Endodermal cell (in vitro differentiated cells): Measurements from ENCODE around the gene DHRS4. TPM values are rescaled to one million over a fixed set of nuclear protein-coding genes. Genes with fewer than 3 reads are reported as not detected.
"Not testable (repeated sequence)": the region's sequence is repeated elsewhere in the genome, so short reads cannot be mapped to it uniquely, and the experiment has no call there.

Source experiments
- DNase-seq: peaks from one replicate; pipeline ENCODE4 v3.0.0-alpha.2; 2017
- H3K27ac ChIP-seq: 2 replicates; pipeline ENCODE4 v1.5.1; 2013; ENCODE audit warnings: mild to moderate bottlenecking, low read depth, low read length, moderate library complexity
- H3K27me3 ChIP-seq: 2 replicates; pipeline ENCODE4 v1.6.1; 2013; ENCODE audit warnings: mild to moderate bottlenecking, low read length, moderate library complexity; ENCODE audit not compliant: insufficient read depth, control insufficient read depth, poor library complexity, severe bottlenecking
- H3K36me3 ChIP-seq: 2 replicates; pipeline ENCODE4 v1.7.0; 2013; ENCODE audit warnings: mild to moderate bottlenecking, low read length, moderate library complexity; ENCODE audit not compliant: control insufficient read depth, insufficient read depth
- H3K4me1 ChIP-seq: one replicate; pipeline ENCODE4 v1.7.0; 2013; ENCODE audit warnings: low read length; ENCODE audit not compliant: control insufficient read depth, insufficient read depth
- H3K4me3 ChIP-seq: 2 replicates; pipeline ENCODE4 v1.5.1; 2013; ENCODE audit warnings: mild to moderate bottlenecking, low read length, moderate library complexity
- H3K9ac ChIP-seq: 2 replicates; pipeline ENCODE4 v1.6.1; 2013; ENCODE audit warnings: mild to moderate bottlenecking, low read length, moderate library complexity; ENCODE audit not compliant: poor library complexity, severe bottlenecking; ENCODE audit errors: extremely low read depth
- H3K9me3 ChIP-seq: 2 replicates; pipeline ENCODE4 v1.6.1; 2013; ENCODE audit warnings: mild to moderate bottlenecking, low read length, moderate library complexity; ENCODE audit not compliant: control insufficient read depth
- H3K27ac Mint-ChIP-seq: 2 replicates; pipeline ENCODE4 v1.8.0; 2020; ENCODE audit warnings: mixed read lengths
- H3K27me3 Mint-ChIP-seq: 2 replicates; pipeline ENCODE4 v1.8.0; 2021; ENCODE audit warnings: mild to moderate bottlenecking, mixed read lengths; ENCODE audit not compliant: insufficient read depth
- H3K36me3 Mint-ChIP-seq: 2 replicates; pipeline ENCODE4 v1.8.0; 2020; ENCODE audit warnings: low read depth, mixed read lengths
- H3K4me1 Mint-ChIP-seq: 2 replicates; pipeline ENCODE4 v1.8.0; 2020; ENCODE audit warnings: mixed read lengths
- H3K4me3 Mint-ChIP-seq: 2 replicates; pipeline ENCODE4 v1.8.0; 2020; ENCODE audit warnings: mild to moderate bottlenecking, moderate library complexity, mixed read lengths
- H3K9me3 Mint-ChIP-seq: 2 replicates; pipeline ENCODE4 v1.8.0; 2020; ENCODE audit warnings: mild to moderate bottlenecking, mixed read lengths
- WGBS, 2 experiments: methylation state at CpG; one replicate each; pipeline versions ENCODE4 v1.1.5 to v1.1.7; 2013; ENCODE audit warnings: missing lambda C conversion rate in 2 of 2, mixed read lengths in 1 of 2; ENCODE audit not compliant: insufficient coverage in 1 of 2, insufficient read length in 1 of 2; 5-methylcytosine and 5-hydroxymethylcytosine counted together
- total RNA-seq, 2 donors: library from RNA; stranded (reverse); fragmentation: NEBNext Ultra II Directional in 1 of 2; extraction: Animal tissue kit (Norgen Biotek cat#: 25700) in 1 of 2; gene quantifications; 2 replicates in 1 of 2; 3 replicates in 1 of 2; pipeline ENCODE4 v1.2.1, GENCODE V29; 2021
- TF ChIP-seq, protein P1 (sequence below): fragments of 200-600 bp; sonication (generic); conservative IDR thresholded peaks from 2 replicates; pipeline ENCODE4 v1.5.0; 2021; ENCODE audit warnings: antibody characterized with exemption, mild to moderate bottlenecking

The DHRS4 gene
- total RNA-seq, 2 donors from 2014 or later: 18.3 to 20.9 TPM

DNA sequence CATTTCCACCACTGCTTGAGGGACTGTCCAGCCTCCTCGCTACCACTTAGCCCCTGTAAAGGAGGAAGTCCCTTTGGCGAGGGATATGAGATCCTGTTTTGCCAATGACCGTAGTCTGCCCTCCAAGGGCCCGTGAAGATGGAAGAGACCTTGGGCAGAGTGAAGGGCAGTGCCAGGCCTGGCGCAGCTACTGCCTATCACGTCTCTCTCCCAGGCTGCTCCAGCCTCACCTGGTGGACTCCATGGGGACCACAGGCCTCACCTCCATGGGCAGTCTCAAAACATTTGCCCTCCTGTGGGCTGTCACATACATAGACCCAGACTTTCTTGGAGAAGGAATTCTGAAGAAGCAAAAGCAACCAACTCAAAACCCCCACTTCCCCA, 34.6 kb downstream of the DHRS4 start:
- H3K4me3 ChIP-seq, H3K9ac ChIP-seq: not testable (repeated sequence)

DNA sequence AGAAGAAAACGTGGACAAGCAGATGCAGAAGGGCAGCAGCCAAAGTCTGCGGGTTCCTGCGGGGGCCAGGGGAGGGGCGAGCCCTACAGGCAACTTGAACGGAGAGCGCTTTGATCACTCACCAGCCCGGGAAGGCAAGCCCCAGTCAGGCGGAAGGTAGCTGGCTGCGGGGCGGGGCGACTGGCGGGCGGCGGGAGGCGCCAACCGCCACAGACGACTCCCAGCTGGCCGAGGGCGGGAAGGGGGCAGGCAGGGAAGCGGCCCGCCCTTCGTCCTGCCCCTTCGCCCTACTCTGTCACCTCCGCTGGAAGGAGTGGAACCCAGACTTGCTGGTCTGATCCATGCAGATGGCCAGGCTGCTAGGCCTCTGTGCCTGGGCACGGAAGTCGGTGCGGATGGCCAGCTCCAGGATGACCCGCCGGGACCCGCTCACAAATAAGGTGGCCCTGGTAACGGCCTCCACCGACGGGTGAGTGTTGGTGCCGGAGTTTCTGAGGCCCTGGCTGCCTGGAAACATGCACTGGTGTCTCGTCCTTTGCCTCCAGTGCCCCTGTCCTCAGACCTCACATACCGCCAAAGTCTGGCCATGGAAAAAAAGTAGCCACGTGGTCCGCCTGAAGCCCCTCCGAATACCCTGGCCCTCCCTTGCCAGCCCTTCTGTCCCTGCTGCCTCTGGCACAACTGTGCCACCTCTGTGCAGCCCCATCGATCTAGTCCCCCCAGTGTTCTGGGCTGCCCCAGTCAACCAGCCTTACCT, 35.2 kb downstream of the DHRS4 start, which contains the start of gene DHRS4L2:
Gene DHRS4L2, plus strand, starts transcription at position 323 of the 757 bp plus-strand sequence. Its CDS starts 19 bp downstream, at position 342.
- not testable (repeated sequence) for H3K36me3 ChIP-seq, H3K9ac ChIP-seq, H3K27ac ChIP-seq, H3K36me3 Mint-ChIP-seq, H3K27me3 Mint-ChIP-seq, H3K4me1 Mint-ChIP-seq, H3K4me3 ChIP-seq, H3K4me1 ChIP-seq, H3K27me3 ChIP-seq, H3K9me3 ChIP-seq, H3K9me3 Mint-ChIP-seq
- Mint-ChIP-seq H3K27ac (peak within 1 kb of the TSS; percentile 74), H3K4me3 (peak within 1 kb of the TSS; percentile 49)
- TF ChIP-seq, protein P1, sequence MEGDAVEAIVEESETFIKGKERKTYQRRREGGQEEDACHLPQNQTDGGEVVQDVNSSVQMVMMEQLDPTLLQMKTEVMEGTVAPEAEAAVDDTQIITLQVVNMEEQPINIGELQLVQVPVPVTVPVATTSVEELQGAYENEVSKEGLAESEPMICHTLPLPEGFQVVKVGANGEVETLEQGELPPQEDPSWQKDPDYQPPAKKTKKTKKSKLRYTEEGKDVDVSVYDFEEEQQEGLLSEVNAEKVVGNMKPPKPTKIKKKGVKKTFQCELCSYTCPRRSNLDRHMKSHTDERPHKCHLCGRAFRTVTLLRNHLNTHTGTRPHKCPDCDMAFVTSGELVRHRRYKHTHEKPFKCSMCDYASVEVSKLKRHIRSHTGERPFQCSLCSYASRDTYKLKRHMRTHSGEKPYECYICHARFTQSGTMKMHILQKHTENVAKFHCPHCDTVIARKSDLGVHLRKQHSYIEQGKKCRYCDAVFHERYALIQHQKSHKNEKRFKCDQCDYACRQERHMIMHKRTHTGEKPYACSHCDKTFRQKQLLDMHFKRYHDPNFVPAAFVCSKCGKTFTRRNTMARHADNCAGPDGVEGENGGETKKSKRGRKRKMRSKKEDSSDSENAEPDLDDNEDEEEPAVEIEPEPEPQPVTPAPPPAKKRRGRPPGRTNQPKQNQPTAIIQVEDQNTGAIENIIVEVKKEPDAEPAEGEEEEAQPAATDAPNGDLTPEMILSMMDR: peak; percentile 22
- DNase-seq: peak; percentile 96
- WGBS, 2 experiments: 29 to 35% methylated on average over 25 to 40 of the region's 40 CpGs

More for the DNA sequence above, 34.6 kb downstream of the DHRS4 start:
- H3K9me3 ChIP-seq, H3K9me3 Mint-ChIP-seq, H3K4me1 ChIP-seq, H3K36me3 ChIP-seq, H3K4me1 Mint-ChIP-seq, H3K27me3 ChIP-seq, H3K36me3 Mint-ChIP-seq, H3K27me3 Mint-ChIP-seq, H3K27ac ChIP-seq: not testable (repeated sequence)
- Mint-ChIP-seq H3K27ac (peak overlapping the region; percentile 61), H3K4me3 (peak overlapping the region; percentile 49)
- 88 to 94% methylated on average over 3 to 6 of the region's 6 CpGs for WGBS, 2 experiments
- TF ChIP-seq, protein P1: peak; percentile 44
- DNase-seq: peak; percentile 48

DNA sequence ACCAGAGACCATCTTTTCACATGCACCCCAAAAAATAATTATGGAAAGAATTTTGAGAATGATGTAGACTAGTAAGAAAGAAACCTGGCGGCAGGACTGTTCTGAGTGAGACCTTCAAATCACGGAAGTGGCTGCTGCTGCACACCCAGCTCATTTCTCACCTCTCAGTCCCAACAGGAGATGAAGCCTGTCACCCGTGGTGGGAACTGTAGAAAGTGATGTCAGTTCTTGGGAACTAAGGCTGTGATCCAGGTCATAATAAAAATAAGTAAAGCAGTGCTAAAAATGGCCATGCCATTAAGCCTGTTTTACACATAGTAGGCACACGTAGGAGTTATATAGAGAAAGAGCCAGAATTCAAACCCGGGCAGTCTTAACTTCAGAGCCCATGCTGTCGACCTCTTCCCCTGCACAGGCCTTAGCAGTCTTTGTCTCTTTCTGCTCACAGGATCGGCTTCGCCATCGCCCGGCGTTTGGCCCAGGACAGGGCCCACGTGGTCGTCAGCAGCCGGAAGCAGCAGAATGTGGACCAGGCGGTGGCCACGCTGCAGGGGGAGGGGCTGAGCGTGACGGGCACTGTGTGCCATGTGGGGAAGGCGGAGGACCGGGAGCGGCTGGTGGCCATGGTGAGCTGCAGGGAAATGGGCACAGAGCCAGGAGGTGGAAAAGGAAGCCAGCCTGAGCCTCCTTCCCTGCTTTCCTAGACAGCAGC, 36.3 kb downstream of the DHRS4 start:
- peak overlapping the region; percentile 49 for H3K4me3 Mint-ChIP-seq

DNA sequence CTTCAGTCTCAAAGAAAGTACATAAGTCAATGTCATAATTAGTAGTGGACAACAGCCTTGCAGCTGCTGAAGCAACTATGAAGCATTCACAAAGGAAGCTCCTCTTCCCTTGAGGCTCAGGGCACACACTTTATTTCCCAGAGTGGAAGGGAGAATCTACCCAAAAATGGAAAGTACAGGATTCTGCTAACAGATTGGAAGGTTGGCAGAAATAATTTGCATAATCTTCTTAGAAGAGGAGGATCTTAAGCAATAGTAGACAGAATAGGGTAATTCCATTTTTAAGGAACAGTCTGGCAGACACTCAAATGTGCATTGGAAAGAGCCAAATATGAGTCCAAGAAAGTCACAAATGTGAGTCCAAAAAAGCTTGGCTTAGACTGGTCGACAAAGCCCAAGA, 37.4 kb downstream of the DHRS4 start:
- H3K36me3 Mint-ChIP-seq, H3K27me3 Mint-ChIP-seq, H3K27me3 ChIP-seq, H3K4me1 ChIP-seq, H3K4me1 Mint-ChIP-seq, H3K9me3 Mint-ChIP-seq, H3K9me3 ChIP-seq, H3K4me3 ChIP-seq, H3K27ac ChIP-seq, DNase-seq, H3K4me3 Mint-ChIP-seq, H3K9ac ChIP-seq, H3K27ac Mint-ChIP-seq, H3K36me3 ChIP-seq: not testable (repeated sequence)
- 87 to 100% methylated on average over 1 of the region's 1 CpG for WGBS, 2 experiments

More for the DNA sequence above, 36.3 kb downstream of the DHRS4 start:
- not testable (repeated sequence) for H3K27ac ChIP-seq, H3K4me3 ChIP-seq, DNase-seq, H3K9ac ChIP-seq, H3K4me1 Mint-ChIP-seq, H3K36me3 Mint-ChIP-seq, H3K27ac Mint-ChIP-seq, H3K27me3 ChIP-seq, H3K27me3 Mint-ChIP-seq, H3K9me3 Mint-ChIP-seq, H3K9me3 ChIP-seq, H3K4me1 ChIP-seq, H3K36me3 ChIP-seq
- WGBS, 2 experiments: 92 to 100% methylated on average over 6 to 21 of the region's 21 CpGs

DNA sequence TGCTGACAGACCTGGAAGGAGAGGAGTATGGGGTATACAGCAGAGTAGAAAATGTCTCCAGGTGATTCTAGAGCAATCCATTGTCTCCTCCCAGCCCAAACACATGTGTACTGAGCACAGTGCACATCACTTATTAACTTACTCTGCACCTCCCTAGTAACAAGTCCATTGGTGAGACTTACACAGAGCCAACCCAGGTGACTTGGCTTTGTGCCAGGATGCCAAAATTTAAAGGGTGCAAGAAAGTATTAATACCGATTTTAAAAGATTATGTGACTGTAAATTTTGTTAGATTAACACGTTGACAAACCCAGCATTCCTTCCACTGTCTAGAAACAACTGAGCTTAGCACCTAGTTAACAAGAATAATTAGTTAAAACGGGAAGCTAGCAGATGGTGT, 39.5 kb downstream of the DHRS4 start:
- not testable (repeated sequence) for H3K4me1 ChIP-seq, H3K9ac ChIP-seq, H3K27ac ChIP-seq, H3K27me3 Mint-ChIP-seq, DNase-seq, H3K4me3 Mint-ChIP-seq, H3K36me3 Mint-ChIP-seq, H3K36me3 ChIP-seq, H3K27ac Mint-ChIP-seq, H3K9me3 ChIP-seq, H3K27me3 ChIP-seq, H3K9me3 Mint-ChIP-seq, H3K4me1 Mint-ChIP-seq, H3K4me3 ChIP-seq
- WGBS, 2 experiments: 72 to 90% methylated on average over 2 to 3 of the region's 3 CpGs
